HepG2 (cell line): ENCODE data around the gene MACROH2A1. TPM values are rescaled to one million over a fixed set of nuclear protein-coding genes. Genes with fewer than 3 reads are reported as not detected.

Experiments
- ATAC-seq: fragments of 200-7000 bp; cut with Tn5 transposase; 3 replicates; pipeline ENCODE4 v1.9.1; 2020; ENCODE audit warnings: mild to moderate bottlenecking, moderate library complexity
- BruUV-seq: library from RNA; stranded (reverse); fragments of 400-500 nt; replicated peaks from 2 replicates; lab custom pipeline; 2021; lab: Mats Ljungman, UMichigan
- CTCF ChIA-PET: fragments of 300-600 bp; formaldehyde crosslinking; extraction: SDS; loops from one replicate; lab custom pipeline; 2021; ENCODE audit warnings: low total read pairs, inconsistent platforms, low intra/inter-chr PET ratio; lab: Yijun Ruan, JAX
- POLR2A ChIA-PET: fragments of 350-600 bp; sonication (Branson Sonifier 250); formaldehyde crosslinking; loops from one replicate; lab custom pipeline; 2020; ENCODE audit warnings: antibody characterized with exemption, inconsistent platforms; lab: Yijun Ruan, JAX
- DNase-seq: peaks from one replicate; pipeline ENCODE4 v3.0.0-alpha.2; 2015; ENCODE audit warnings: low spot score
- FAIRE-seq: peaks from 3 replicates; lab custom pipeline; 2011; peaks lifted over from hg19 to GRCh38; lab: Jason Lieb, UNC
- H2AFZ ChIP-seq: one replicate; pipeline ENCODE4 v1.6.1; 2011; ENCODE audit warnings: low read length, inconsistent platforms
- H3K27ac ChIP-seq: fragments of 300-600 bp; 3 replicates; pipeline ENCODE4 v1.8.0; 2011; ENCODE audit warnings: mixed run types, mild to moderate bottlenecking, mixed read lengths, low read length, inconsistent platforms; ENCODE audit not compliant: insufficient read depth; ENCODE audit errors: extremely low read length
- H3K27me3 ChIP-seq, 2 experiments: fragments of 200-600 bp in 1 of 2; 2 replicates in 1 of 2; 3 replicates in 1 of 2; pipeline versions ENCODE4 v1.6.0 to v1.8.0; 2011; ENCODE audit warnings: low read length in 2 of 2, mild to moderate bottlenecking in 2 of 2, moderate library complexity in 2 of 2, inconsistent platforms in 1 of 2; ENCODE audit not compliant: insufficient read depth in 2 of 2, control insufficient read depth in 1 of 2
- H3K36me3 ChIP-seq, 2 experiments: fragments of 200-600 bp in 1 of 2; replicated peaks in 1 of 2; 2 replicates in 1 of 2; 3 replicates in 1 of 2; pipeline versions ENCODE4 v1.5.1 to v1.8.0; 2011; ENCODE audit warnings: low read length in 2 of 2, inconsistent platforms in 1 of 2; ENCODE audit not compliant: insufficient read depth in 2 of 2, control insufficient read depth in 1 of 2
- H3K4me1 ChIP-seq: 2 replicates; pipeline ENCODE4 v1.5.1; 2012; ENCODE audit warnings: low read length, inconsistent platforms; ENCODE audit not compliant: insufficient read depth
- H3K4me2 ChIP-seq: 2 replicates; pipeline ENCODE4 v1.6.0; 2011; ENCODE audit warnings: low read depth, low read length, inconsistent platforms
- H3K4me3 ChIP-seq, 3 experiments: fragments of 200-600 bp in 1 of 3; sonication (generic), shearing (Covaris generic) in 1 of 3; replicated peaks in 1 of 3; 2 replicates each; pipeline ENCODE4 v1.5.1; 2011 to 2016; ENCODE audit warnings: low read length in 3 of 3, inconsistent platforms in 2 of 3, low read depth in 2 of 3, mild to moderate bottlenecking in 2 of 3, control low read depth in 1 of 3, mixed read lengths in 1 of 3; ENCODE audit not compliant: insufficient read depth in 1 of 3
- H3K79me2 ChIP-seq: one replicate; pipeline ENCODE4 v1.6.1; 2011; ENCODE audit warnings: low read length, inconsistent platforms; ENCODE audit not compliant: insufficient read depth
- H3K9ac ChIP-seq: 2 replicates; pipeline ENCODE4 v1.6.0; 2011; ENCODE audit warnings: mild to moderate bottlenecking, low read depth, low read length, inconsistent platforms; ENCODE audit not compliant: insufficient read depth
- H3K9me3 ChIP-seq: 2 replicates; pipeline ENCODE4 v1.5.1; 2012; ENCODE audit warnings: mild to moderate bottlenecking, low read length
- H4K20me1 ChIP-seq: 2 replicates; pipeline ENCODE4 v1.6.0; 2011; ENCODE audit warnings: inconsistent platforms, mild to moderate bottlenecking, low read length, moderate library complexity; ENCODE audit not compliant: insufficient read depth
- DRAP1 ChIP-seq: IDR thresholded peaks from 2 replicates; pipeline ENCODE4 v1.6.1; 2016; ENCODE audit warnings: missing genetic modification reagents, missing compliant biosample characterization
- DZIP1 ChIP-seq: sonication (generic); formaldehyde crosslinking; IDR thresholded peaks from 2 replicates; pipeline ENCODE4 v1.5.0; 2020; ENCODE audit warnings: mild to moderate bottlenecking, missing genetic modification reagents
- FOXA1 ChIP-seq, 2 experiments: fragments of 450-650 bp in 1 of 2; sonication (generic) in 1 of 2; formaldehyde crosslinking in 1 of 2; IDR thresholded peaks; 2 replicates each; pipeline versions ENCODE4 v1.4.0 to v1.6.1; 2016 to 2020; ENCODE audit warnings: missing genetic modification reagents in 1 of 2
- HNF4A ChIP-seq: sonication (generic); formaldehyde crosslinking; IDR thresholded peaks from 2 replicates; pipeline ENCODE4 v1.4.0; 2020; ENCODE audit warnings: missing genetic modification reagents
- HNRNPUL1 ChIP-seq: fragments of 200-400 bp; formaldehyde crosslinking; IDR thresholded peaks from 2 replicates; pipeline ENCODE4 v1.6.1; 2017; ENCODE audit warnings: low read depth, mild to moderate bottlenecking, low read length, moderate library complexity
- NFKB2 ChIP-seq: sonication (generic); formaldehyde crosslinking; IDR thresholded peaks from 2 replicates; pipeline ENCODE4 v1.4.0; 2020; ENCODE audit warnings: missing genetic modification reagents, borderline replicate concordance
- PAXIP1 ChIP-seq: sonication (generic); formaldehyde crosslinking; conservative IDR thresholded peaks from 2 replicates; pipeline ENCODE4 v1.4.0; 2020; ENCODE audit warnings: mild to moderate bottlenecking, missing genetic modification reagents, moderate library complexity
- PRPF4 ChIP-seq: fragments of 200-400 bp; formaldehyde crosslinking; IDR thresholded peaks from 2 replicates; pipeline ENCODE4 v1.6.1; 2016; ENCODE audit warnings: low read length, low read depth; ENCODE audit not compliant: poor library complexity, severe bottlenecking
- REST ChIP-seq, 2 experiments: IDR thresholded peaks; 2 replicates each; pipeline ENCODE4 v1.6.1; 2011 to 2012; ENCODE audit warnings: low read length in 2 of 2, borderline replicate concordance in 1 of 2, low read depth in 1 of 2, mild to moderate bottlenecking in 1 of 2, moderate library complexity in 1 of 2
- RXRB ChIP-seq: IDR thresholded peaks from 2 replicates; pipeline ENCODE4 v1.6.1; 2016; ENCODE audit warnings: borderline replicate concordance, missing genetic modification reagents, missing compliant biosample characterization
- YY1 ChIP-seq: IDR thresholded peaks from 2 replicates; pipeline ENCODE4 v1.6.1; 2011; ENCODE audit warnings: low read length, low read depth, moderate library complexity, mild to moderate bottlenecking; ENCODE audit not compliant: insufficient read depth, insufficient replicate concordance
- WGBS: methylation state at CpG from one replicate; pipeline ENCODE4 v1.1.6; 2017; ENCODE audit warnings: low lambda C conversion rate; 5-methylcytosine and 5-hydroxymethylcytosine counted together
- in situ Hi-C: cut with HindIII; loops from 2 replicates; pipeline ENCODE4 v1.10.0; 2017; ENCODE audit warnings: low pct_unique_long_range_greater_than_20kb; ENCODE audit not compliant: extremely low pct_ligation_motif_present
- intact Hi-C: fragments of 100-400 bp; cut with micrococcal nuclease; formaldehyde crosslinking; loops from one replicate; pipeline ENCODE4 v1.10.0; 2022; ENCODE audit not compliant: unreplicated experiment
- polyA plus RNA-seq, 8 experiments: library from polyadenylated mRNA; depleted of rRNA in 3 of 8; stranded (reverse) in 7 of 8; unstranded in 1 of 8; fragments of >200 nt; fragmentation: Illumina TruSeq in 4 of 8; extraction: Trizol in 4 of 8; gene quantifications; 2 replicates each; pipeline versions ENCODE4 v1.2.1 to v1.2.3, GENCODE V29; 2011 to 2016; ENCODE audit warnings: low read depth in 4 of 8, missing spikeins in 1 of 8, mixed read lengths in 1 of 8; ENCODE audit not compliant: insufficient read depth in 1 of 8
- total RNA-seq, 5 experiments: library from RNA; depleted of rRNA; stranded (reverse); fragments of >200 nt; fragmentation: Illumina TruSeq; extraction: Trizol; gene quantifications; 2 replicates each; pipeline ENCODE4 v1.2.3, GENCODE V29; 2016; ENCODE audit warnings: low read depth in 1 of 5

The MACROH2A1 gene
- total and polyA plus RNA-seq, 2 of the 13 experiments (the other 11 are each of a cell fraction or from before 2014, with no cell fraction given): 69.1 to 158 TPM

- ATAC-seq (peak; percentile 20), DNase-seq (peak; percentile 41), FAIRE-seq (no peak)
- CTCF ChIA-PET: no interaction called here
- Histone ChIP-seq H3K9me3 (no peaks in the 10 kb centered on the region), H3K27ac (no peak overlapping the region), H3K4me2 (peak overlapping the region; percentile 63), H3K79me2 (no peaks in the 10 kb centered on the region), H4K20me1 (no peaks in the 10 kb centered on the region), H3K9ac (peak overlapping the region; percentile 5; the same call in 1 of the 2 replicates), H3K4me3 (peak overlapping the region; percentile 14 to 54 (median 34); a peak in 4 of 6 replicates), H2AFZ (no peak overlapping the region), H3K27me3 (no peaks in the 10 kb centered on the region), H3K36me3 (no peaks in the 10 kb centered on the region), H3K4me1 (peaks cover 76% of the 10 kb centered on the region)
- intact Hi-C loops: loop anchor here (10.0 kb wide), 1 partner anchor 111 kb away; no protein-coding TSS in a partner anchor
- BruUV-seq: no TSS peak
- no CpG with 5 or more reads among the region's 8 CpGs for WGBS
- POLR2A ChIA-PET: interaction anchor here (1.3 kb wide), 1 partner anchor 61 kb away, joined by 5 read pairs; no protein-coding TSS in a partner anchor
- in situ Hi-C loops: no loop called here
- TF ChIP-seq HNF4A (CRISPR knock-in tag) (peak; percentile 64; the same call in 1 of the 2 replicates), YY1 (no peak), NFKB2 (CRISPR knock-in tag) (no peak), RXRB (CRISPR knock-in tag) (peak; percentile 40; the same call in 1 of the 2 replicates), FOXA1 (IDR thresholded peaks at IDR 0.05) (peak; percentile 46; the same call in 1 of the 2 replicates), FOXA1 (CRISPR knock-in tag; IDR thresholded peaks at IDR 0.05) (peak; percentile 89), DRAP1 (CRISPR knock-in tag) (0 out of 2 replicates have a peak, but pooled peaks have one; percentile 31), PRPF4 (no peak), HNRNPUL1 (no peak), DZIP1 (CRISPR knock-in tag) (no peak), PAXIP1 (CRISPR knock-in tag) (peak; percentile 79), REST (IDR thresholded peaks at IDR 0.05; ENCODE audit: borderline replicate concordance in 1 of 2, low read depth in 1 of 2, low read length in 2 of 2) (0 out of 4 replicates have a peak, but pooled peaks of 1 of the 2 experiments have one; percentile 18)
Measured at GRCh38 chr5:135323701-135324132, 75.3 kb downstream of the MACROH2A1 start.
